Mesothelial cell of epicardium (in vitro differentiated cells): ENCODE measurements around the gene TRIM71. TPM values are rescaled to one million over a fixed set of nuclear protein-coding genes. Genes with fewer than 3 reads are reported as not detected.
"Not testable (repeated sequence)": the region's sequence is repeated elsewhere in the genome, so short reads cannot be mapped to it uniquely, and the experiment has no call there.

Experiments used
- DNase-seq, 2 experiments: peaks; one replicate each; pipeline ENCODE4 v3.0.0; 2021; ENCODE audit warnings: low spot score in 2 of 2; ENCODE audit not compliant: unreplicated experiment in 2 of 2
- H3K27ac Mint-ChIP-seq: 2 replicates; pipeline ENCODE4 v1.8.0; 2021; ENCODE audit warnings: mixed read lengths
- H3K27me3 Mint-ChIP-seq: 2 replicates; pipeline ENCODE4 v1.8.0; 2021; ENCODE audit warnings: low read depth, mixed read lengths
- H3K36me3 Mint-ChIP-seq: 2 replicates; pipeline ENCODE4 v1.8.0; 2021; ENCODE audit warnings: mixed read lengths
- H3K4me1 Mint-ChIP-seq: 2 replicates; pipeline ENCODE4 v1.8.0; 2021; ENCODE audit warnings: mixed read lengths
- H3K4me3 Mint-ChIP-seq: 2 replicates; pipeline ENCODE4 v1.8.0; 2021; ENCODE audit warnings: mild to moderate bottlenecking, moderate library complexity, mixed read lengths
- H3K9me3 Mint-ChIP-seq: 2 replicates; pipeline ENCODE4 v1.8.0; 2021; ENCODE audit warnings: mixed read lengths
- CTCF ChIP-seq: fragments of 200-600 bp; sonication (generic); IDR thresholded peaks from one replicate; pipeline ENCODE4 v1.5.0; 2021; ENCODE audit warnings: antibody characterized with exemption; ENCODE audit not compliant: unreplicated experiment
- total RNA-seq: library from RNA; stranded (reverse); gene quantifications from 3 replicates; pipeline ENCODE4 v1.2.1, GENCODE V29; 2021

Gene TRIM71
- total RNA-seq, 1 donor from 2014 or later, result 2.7 TPM

GRCh38 chr3:32842531-32842931 is 24.7 kb downstream of the TRIM71 start:
- H3K9me3 Mint-ChIP-seq, result peaks cover 3% of the 10 kb centered on the region
- no peak for TF ChIP-seq CTCF
- H3K27me3 Mint-ChIP-seq, result peaks cover 3% of the 10 kb centered on the region
- H3K36me3 Mint-ChIP-seq, result no peaks in the 10 kb centered on the region
- H3K4me3 Mint-ChIP-seq, result no peak overlapping the region
- no peak overlapping the region for H3K27ac Mint-ChIP-seq
- no peak for DNase-seq
- peaks cover 47% of the 10 kb centered on the region for H3K4me1 Mint-ChIP-seq

DNA sequence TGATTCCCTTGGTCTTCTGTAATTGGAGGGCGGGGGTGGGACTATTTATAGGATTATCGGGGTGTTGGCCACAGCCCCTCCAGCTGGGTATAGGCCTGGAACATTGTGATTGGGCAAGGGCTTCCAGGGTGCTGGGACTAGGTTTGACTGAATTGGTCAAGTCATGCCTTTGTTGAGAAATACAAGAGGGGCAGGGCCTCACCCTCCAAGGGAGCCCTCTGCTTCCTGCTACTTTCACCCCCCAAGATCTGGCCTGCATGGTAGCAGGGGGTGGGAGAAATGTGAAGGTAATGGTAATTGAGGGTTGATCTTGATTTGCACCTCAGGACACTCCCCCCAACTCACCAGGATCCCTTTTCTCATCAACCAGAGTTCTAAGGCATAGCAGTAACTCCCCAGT is 25.2 kb downstream of the TRIM71 start:
- peaks cover 52% of the 10 kb centered on the region for H3K4me1 Mint-ChIP-seq
- peaks cover 3% of the 10 kb centered on the region for H3K9me3 Mint-ChIP-seq
- no peak for TF ChIP-seq CTCF
- no peaks in the 10 kb centered on the region for H3K36me3 Mint-ChIP-seq
- no peak for DNase-seq
- H3K4me3 Mint-ChIP-seq, result no peak overlapping the region
- H3K27ac Mint-ChIP-seq, result no peak overlapping the region
- no peaks in the 10 kb centered on the region for H3K27me3 Mint-ChIP-seq

- Mint-ChIP-seq H3K9me3 (peaks cover 3% of the 10 kb centered on the region), H3K27me3 (no peaks in the 10 kb centered on the region), H3K4me3 (no peak overlapping the region), H3K27ac (peak overlapping the region; percentile 47), H3K4me1 (peaks cover 59% of the 10 kb centered on the region), H3K36me3 (no peaks in the 10 kb centered on the region)
- DNase-seq, result no peak
- no peak for TF ChIP-seq CTCF
Observed at GRCh38 chr3:32843510-32844321, 25.9 kb downstream of the TRIM71 start.

- no peaks in the 10 kb centered on the region for H3K36me3 Mint-ChIP-seq
- no peak for DNase-seq
- H3K27ac Mint-ChIP-seq, result no peak overlapping the region
- no peak overlapping the region for H3K4me3 Mint-ChIP-seq
- no peaks in the 10 kb centered on the region for H3K27me3 Mint-ChIP-seq
- TF ChIP-seq CTCF, result no peak
- H3K9me3 Mint-ChIP-seq, result peaks cover 3% of the 10 kb centered on the region
- peaks cover 65% of the 10 kb centered on the region for H3K4me1 Mint-ChIP-seq
Observed at GRCh38 chr3:32844322-32844654, 26.5 kb downstream of the TRIM71 start.

- Mint-ChIP-seq H3K4me3 (no peak overlapping the region), H3K4me1 (peaks cover 66% of the 10 kb centered on the region)
Observed at GRCh38 chr3:32844914-32845313, 27.1 kb downstream of the TRIM71 start.

GRCh38 chr3:32845546-32845945 is 27.7 kb downstream of the TRIM71 start:
- H3K9me3 Mint-ChIP-seq, H3K27me3 Mint-ChIP-seq, H3K36me3 Mint-ChIP-seq, H3K4me3 Mint-ChIP-seq, DNase-seq, H3K27ac Mint-ChIP-seq: not testable (repeated sequence)
- H3K4me1 Mint-ChIP-seq, result peaks cover 66% of the 10 kb centered on the region

More at GRCh38 chr3:32844914-32845313, 27.1 kb downstream of the TRIM71 start:
- DNase-seq, result no peak
- no peaks in the 10 kb centered on the region for H3K36me3 Mint-ChIP-seq
- H3K9me3 Mint-ChIP-seq, result peaks cover 3% of the 10 kb centered on the region
- no peak overlapping the region for H3K27ac Mint-ChIP-seq
- TF ChIP-seq CTCF, result no peak
- no peaks in the 10 kb centered on the region for H3K27me3 Mint-ChIP-seq

DNA sequence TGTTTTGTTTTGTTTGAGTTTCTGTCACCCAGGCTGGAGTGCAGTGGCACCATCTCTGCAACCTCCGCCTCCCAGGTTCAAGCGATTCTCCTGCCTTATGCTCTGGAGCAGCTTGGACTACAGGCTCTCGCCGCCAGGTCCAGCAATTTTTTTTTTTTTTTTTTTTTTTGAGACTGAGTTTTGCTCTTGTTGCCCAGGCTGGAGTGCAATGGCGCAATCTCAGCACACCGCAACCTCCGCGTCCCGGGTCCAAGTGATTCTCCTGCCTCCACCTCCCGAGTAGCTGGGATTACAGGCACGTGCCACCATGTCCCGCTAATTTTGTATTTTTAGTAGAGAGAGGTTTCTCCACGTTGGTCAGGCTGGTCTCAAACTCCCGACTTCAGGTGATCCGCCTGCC is 29.2 kb downstream of the TRIM71 start:
- not testable (repeated sequence) for H3K9me3 Mint-ChIP-seq, DNase-seq, H3K36me3 Mint-ChIP-seq, H3K4me3 Mint-ChIP-seq, H3K27me3 Mint-ChIP-seq
- Mint-ChIP-seq H3K27ac (peak overlapping the region; percentile 60), H3K4me1 (peaks cover 74% of the 10 kb centered on the region)
